Measurements from ENCODE around the gene TSR2. TPM values are rescaled to one million over a fixed set of nuclear protein-coding genes. Genes with fewer than 3 reads are reported as not detected.
"Not testable (repeated sequence)": the region's sequence is repeated elsewhere in the genome, so short reads cannot be mapped to it uniquely, and the experiment has no call there.

TSR2 gene
- total RNA-seq, 2 experiments from 2014 or later: 24.1 to 25.4 TPM

DNA sequence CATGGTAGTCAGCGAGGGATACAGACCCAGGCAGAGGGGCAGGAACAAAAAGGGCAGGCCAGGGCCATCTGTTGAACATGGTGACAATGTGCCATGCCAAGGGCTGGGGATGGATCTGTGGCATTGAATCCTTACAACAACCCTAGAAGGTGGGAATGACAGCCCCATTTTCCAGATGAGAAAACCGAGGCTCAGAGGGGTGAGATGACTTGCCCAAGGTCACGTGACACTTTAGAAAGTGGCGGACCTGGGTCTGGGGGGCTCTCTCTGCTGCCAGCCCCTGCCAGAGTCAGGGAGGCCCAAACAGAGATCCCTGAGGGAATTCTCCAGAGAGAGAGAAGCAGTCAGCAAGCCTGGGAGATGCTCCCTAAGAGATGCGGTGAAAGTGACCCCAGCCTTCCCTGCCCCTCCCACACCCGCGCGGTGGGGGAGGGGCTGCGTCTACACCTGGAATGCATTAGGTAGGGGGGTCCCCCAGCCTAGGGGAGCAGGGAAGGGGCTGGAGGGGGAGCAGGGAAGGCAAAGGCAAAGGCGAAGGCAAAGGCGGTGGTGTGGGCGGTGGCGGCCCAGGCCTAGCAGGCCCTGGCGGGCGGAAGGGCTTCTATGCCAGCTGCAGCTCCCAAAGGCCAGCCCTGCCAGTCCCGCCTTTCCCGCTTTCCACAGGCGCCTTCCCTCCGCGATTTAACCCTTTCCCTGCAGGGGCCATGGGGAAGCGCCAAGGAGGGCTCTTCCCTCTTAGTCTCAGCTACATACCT, 42.8 kb downstream of the TSR2 start:
- ChIA-PET POLR2A (no interaction called here), CTCF (no interaction called here)
- no peak for DNase-seq
- H3K36me3 Mint-ChIP-seq: no peaks in the 10 kb centered on the region
- no peak overlapping the region for H3K27ac Mint-ChIP-seq
- H3K27me3 Mint-ChIP-seq: peaks cover 1% of the 10 kb centered on the region
- no peaks in the 10 kb centered on the region for H3K4me1 Mint-ChIP-seq (ENCODE audit: low read depth)
- intact Hi-C loops (cut with micrococcal nuclease): no loop called here
- H3K4me3 Mint-ChIP-seq: no peak overlapping the region
- no peaks in the 10 kb centered on the region for H3K9me3 Mint-ChIP-seq

DNA sequence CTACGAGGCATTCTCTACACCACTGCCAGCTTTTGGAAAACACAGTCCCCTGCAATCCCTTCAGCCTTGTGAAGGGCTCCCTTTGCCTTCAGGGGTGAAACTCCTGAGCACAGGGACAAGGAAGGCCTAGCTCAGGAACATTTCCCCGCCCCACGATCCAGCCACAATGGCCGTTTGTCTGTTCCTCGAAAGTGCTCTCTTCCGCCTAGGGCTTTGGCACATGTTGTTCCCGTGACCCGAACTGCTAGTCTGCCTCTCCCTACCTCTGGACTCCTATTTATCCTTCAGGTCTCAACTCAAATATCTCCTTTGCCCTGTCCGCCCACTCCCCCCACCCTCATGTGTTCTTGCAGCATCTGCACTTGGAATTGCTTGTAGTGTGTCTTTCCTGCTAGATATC, 43.7 kb downstream of the TSR2 start:
- DNase-seq: no peak
- Mint-ChIP-seq H3K36me3 (no peaks in the 10 kb centered on the region), H3K27me3 (peaks cover 1% of the 10 kb centered on the region), H3K9me3 (no peaks in the 10 kb centered on the region), H3K4me3 (no peak overlapping the region), H3K4me1 (ENCODE audit: low read depth) (no peaks in the 10 kb centered on the region), H3K27ac (no peak overlapping the region)
- CTCF ChIA-PET: no interaction called here
- POLR2A ChIA-PET: no interaction called here
- intact Hi-C loops (cut with micrococcal nuclease): no loop called here

DNA sequence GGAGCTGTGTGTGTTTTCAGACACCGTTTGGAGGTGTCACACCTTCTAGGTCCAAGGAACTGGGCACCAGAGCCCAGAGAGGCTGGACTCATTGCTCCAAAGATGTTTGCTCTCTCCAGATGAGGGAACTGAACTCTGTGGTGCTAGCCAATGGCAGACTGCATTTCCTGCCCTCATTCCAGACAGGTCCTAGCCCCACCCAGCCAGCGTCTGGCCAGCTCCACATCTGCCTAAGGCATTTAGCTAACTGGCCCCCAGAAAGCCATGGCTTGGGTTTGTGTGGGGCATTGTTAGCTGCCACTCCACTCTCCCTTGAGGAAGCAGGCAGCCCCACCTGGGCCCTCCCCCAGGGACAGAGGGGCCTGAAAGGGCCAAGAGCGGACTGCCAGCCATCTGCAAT, 44.5 kb downstream of the TSR2 start:
- ChIA-PET CTCF (no interaction called here), POLR2A (no interaction called here)
- H3K4me1 Mint-ChIP-seq (ENCODE audit: low read depth): no peaks in the 10 kb centered on the region
- no peak overlapping the region for H3K4me3 Mint-ChIP-seq
- H3K27ac Mint-ChIP-seq: no peak overlapping the region
- intact Hi-C loops (cut with micrococcal nuclease): no loop called here
- H3K27me3 Mint-ChIP-seq: peaks cover 1% of the 10 kb centered on the region
- H3K9me3 Mint-ChIP-seq: no peaks in the 10 kb centered on the region
- H3K36me3 Mint-ChIP-seq: no peaks in the 10 kb centered on the region
- DNase-seq: no peak

DNA sequence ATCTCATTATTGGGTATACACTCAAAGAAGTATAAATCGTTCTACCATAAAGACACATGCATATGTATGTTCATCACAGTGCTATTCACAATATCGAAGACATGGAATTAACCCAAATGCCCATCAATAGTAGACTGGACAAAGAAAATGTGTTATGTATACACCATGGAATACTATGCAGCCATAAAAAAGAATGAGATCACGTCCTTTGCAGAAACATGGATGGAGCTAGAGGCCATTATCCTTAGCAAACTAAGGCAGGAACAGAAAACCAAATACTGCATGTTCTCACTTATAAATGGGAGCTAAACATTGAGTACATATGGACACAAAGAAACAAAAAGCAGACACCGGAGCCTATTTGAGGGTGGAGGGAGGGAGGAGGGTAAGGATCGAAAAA, 49.6 kb downstream of the TSR2 start:
- H3K27me3 Mint-ChIP-seq; H3K4me1 Mint-ChIP-seq (ENCODE audit: low read depth); H3K36me3 Mint-ChIP-seq; DNase-seq; intact Hi-C loops (cut with micrococcal nuclease); POLR2A ChIA-PET; H3K4me3 Mint-ChIP-seq; H3K27ac Mint-ChIP-seq; H3K9me3 Mint-ChIP-seq; CTCF ChIA-PET: not testable (repeated sequence)

DNA sequence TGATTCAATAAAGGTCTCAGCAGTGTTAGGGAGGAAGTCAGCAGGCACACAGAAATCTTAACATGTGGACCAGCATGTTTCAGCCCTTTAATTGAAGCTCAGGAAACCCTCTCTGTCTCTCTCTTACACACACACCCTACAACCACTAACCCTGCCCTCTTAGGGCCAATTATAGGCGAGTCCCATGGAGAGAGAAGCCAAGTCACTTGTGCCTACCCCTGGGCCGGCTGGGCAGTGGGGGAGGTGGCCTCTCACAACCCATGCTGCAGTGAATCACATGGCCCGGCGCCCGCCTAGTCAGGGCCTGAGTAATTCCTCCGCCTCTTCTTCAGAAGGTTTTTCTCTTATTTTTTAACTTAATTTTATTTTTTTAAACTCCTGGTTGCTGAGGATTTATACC, 52.1 kb downstream of the TSR2 start:
- Mint-ChIP-seq H3K36me3 (no peaks in the 10 kb centered on the region), H3K4me3 (no peak overlapping the region), H3K27me3 (peaks cover 15% of the 10 kb centered on the region), H3K9me3 (no peaks in the 10 kb centered on the region), H3K4me1 (ENCODE audit: low read depth) (peaks cover 3% of the 10 kb centered on the region), H3K27ac (no peak overlapping the region)
- no peak for DNase-seq
- ChIA-PET CTCF (no interaction called here), POLR2A (no interaction called here)
- intact Hi-C loops (cut with micrococcal nuclease): no loop called here

DNA sequence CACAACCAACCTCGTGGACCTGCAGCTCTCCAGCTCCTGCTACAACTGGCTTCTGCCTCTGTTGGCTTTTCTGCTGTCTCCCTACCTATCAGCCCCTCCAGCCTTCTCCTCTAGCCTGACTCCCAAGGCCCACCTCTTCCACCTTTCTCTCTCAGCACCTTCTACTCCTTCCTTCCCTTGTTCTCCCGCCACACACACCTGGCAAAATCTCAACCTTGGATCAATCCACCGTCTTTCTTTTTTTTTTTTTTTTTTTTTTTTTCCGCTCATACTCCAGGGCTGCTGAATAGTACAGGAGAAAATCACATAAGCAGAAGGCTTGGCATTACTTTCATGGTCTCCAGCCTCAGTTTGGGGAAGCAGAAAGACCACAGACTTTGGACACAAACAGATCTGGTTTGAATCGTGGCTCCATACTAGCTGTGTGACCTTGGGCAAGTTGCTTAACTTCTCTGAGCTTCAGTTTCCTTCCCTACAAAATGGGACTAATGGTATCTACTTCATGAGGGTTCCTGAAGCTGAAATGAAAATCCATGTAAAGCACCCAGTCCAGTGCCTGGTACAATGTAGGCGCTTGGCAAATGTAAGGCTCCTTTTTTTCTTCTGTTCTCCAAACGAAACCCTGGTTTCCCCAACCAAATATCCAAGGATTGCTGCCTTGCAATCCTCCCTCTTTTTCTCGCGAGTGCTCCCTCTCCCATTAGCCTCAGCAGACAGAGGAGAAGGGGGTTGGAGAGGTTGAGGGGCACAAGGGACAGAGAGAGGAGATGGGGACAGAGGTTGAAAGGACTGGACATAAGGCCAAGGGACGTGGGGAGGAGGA, 54.2 kb downstream of the TSR2 start:
- no peaks in the 10 kb centered on the region for H3K36me3 Mint-ChIP-seq
- CTCF ChIA-PET: no interaction called here
- H3K4me3 Mint-ChIP-seq: peak overlapping the region; percentile 23
- peaks cover 21% of the 10 kb centered on the region for H3K27me3 Mint-ChIP-seq
- no peaks in the 10 kb centered on the region for H3K9me3 Mint-ChIP-seq
- H3K27ac Mint-ChIP-seq: no peak overlapping the region
- DNase-seq: no peak
- peaks cover 3% of the 10 kb centered on the region for H3K4me1 Mint-ChIP-seq (ENCODE audit: low read depth)
- POLR2A ChIA-PET: no interaction called here
- intact Hi-C loops (cut with micrococcal nuclease): no loop called here

Other genes starting within 250 kb of the TSR2 start
- gene WNK3, start 82.4 kb upstream of the TSR2 start, total RNA-seq: under 1 TPM; 0.19 to 0.46 TPM
- gene FGD1, start 55.8 kb downstream of the TSR2 start, total RNA-seq: under 1 TPM; 0.15 to 0.26 TPM
- gene GNL3L, start 89.8 kb downstream of the TSR2 start, total RNA-seq: 10 to 100 TPM; 45.8 to 45.9 TPM